ENCODE data around the gene ZACN.

DNA sequence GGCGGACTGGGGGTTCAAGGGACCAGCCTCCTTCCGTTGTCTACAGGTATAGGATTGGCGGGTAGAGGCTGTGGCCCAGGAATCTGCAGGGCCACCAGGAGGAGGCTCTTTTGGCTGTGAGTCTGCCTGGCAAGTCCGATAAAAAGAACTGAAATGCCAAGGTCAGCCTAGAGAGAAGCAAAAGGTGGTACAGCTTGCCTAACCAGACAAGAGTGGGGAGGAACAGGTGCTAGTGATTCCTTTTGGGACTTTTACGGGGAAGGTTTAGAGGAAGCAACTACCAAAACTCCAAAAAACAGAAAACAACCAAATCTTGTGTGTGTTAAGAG, 46.2 kb upstream of the ZACN start:
- TF ChIP-seq, protein P1, sequence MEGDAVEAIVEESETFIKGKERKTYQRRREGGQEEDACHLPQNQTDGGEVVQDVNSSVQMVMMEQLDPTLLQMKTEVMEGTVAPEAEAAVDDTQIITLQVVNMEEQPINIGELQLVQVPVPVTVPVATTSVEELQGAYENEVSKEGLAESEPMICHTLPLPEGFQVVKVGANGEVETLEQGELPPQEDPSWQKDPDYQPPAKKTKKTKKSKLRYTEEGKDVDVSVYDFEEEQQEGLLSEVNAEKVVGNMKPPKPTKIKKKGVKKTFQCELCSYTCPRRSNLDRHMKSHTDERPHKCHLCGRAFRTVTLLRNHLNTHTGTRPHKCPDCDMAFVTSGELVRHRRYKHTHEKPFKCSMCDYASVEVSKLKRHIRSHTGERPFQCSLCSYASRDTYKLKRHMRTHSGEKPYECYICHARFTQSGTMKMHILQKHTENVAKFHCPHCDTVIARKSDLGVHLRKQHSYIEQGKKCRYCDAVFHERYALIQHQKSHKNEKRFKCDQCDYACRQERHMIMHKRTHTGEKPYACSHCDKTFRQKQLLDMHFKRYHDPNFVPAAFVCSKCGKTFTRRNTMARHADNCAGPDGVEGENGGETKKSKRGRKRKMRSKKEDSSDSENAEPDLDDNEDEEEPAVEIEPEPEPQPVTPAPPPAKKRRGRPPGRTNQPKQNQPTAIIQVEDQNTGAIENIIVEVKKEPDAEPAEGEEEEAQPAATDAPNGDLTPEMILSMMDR (IDR thresholded peaks at IDR 0.05): no peak
- TF ChIP-seq, protein P2, sequence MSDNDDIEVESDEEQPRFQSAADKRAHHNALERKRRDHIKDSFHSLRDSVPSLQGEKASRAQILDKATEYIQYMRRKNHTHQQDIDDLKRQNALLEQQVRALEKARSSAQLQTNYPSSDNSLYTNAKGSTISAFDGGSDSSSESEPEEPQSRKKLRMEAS (IDR thresholded peaks at IDR 0.05; ENCODE audit: low read depth): no peak
- TF ChIP-seq EZH2phosphoT487 (IDR thresholded peaks at IDR 0.05; ENCODE audit: borderline replicate concordance, low read depth) (no peak), YY1 (IDR thresholded peaks at IDR 0.05; ENCODE audit: low read depth) (no peak), REST (IDR thresholded peaks at IDR 0.05; ENCODE audit: low read depth, low read length) (no peak), POLR2AphosphoS5 (IDR thresholded peaks at IDR 0.05; ENCODE audit: low read depth, low read length) (no peak), MXI1 (IDR thresholded peaks at IDR 0.05; ENCODE audit: low read depth, low read length) (no peak), RFX5 (IDR thresholded peaks at IDR 0.05; ENCODE audit: low read length) (no peak), RAD21 (IDR thresholded peaks at IDR 0.05; ENCODE audit: low read length) (no peak), EP300 (IDR thresholded peaks at IDR 0.05; ENCODE audit: borderline replicate concordance in 1 of 2, low read depth in 1 of 2, low read length in 1 of 2) (no peak), TAF1 (IDR thresholded peaks at IDR 0.05; ENCODE audit: borderline replicate concordance, low read depth, low read length) (no peak)
- TF ChIP-seq, protein P3, sequence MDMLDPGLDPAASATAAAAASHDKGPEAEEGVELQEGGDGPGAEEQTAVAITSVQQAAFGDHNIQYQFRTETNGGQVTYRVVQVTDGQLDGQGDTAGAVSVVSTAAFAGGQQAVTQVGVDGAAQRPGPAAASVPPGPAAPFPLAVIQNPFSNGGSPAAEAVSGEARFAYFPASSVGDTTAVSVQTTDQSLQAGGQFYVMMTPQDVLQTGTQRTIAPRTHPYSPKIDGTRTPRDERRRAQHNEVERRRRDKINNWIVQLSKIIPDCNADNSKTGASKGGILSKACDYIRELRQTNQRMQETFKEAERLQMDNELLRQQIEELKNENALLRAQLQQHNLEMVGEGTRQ (IDR thresholded peaks at IDR 0.05; ENCODE audit: borderline replicate concordance, low read depth, low read length): no peak
